Right lobe of liver (tissue), 6 donors: ENCODE data around the gene DSC1. TPM values are rescaled to one million over a fixed set of nuclear protein-coding genes. Genes with fewer than 3 reads are reported as not detected.

ENCODE experiments used
- ATAC-seq, 4 donors: fragments of 200-7000 bp; cut with Tn5 transposase; one replicate each; pipeline ENCODE4 v1.9.1; 2020; ENCODE audit warnings: mild to moderate bottlenecking in 4 of 4, moderate library complexity in 4 of 4
- DNase-seq, 3 donors: peaks; one replicate each; pipeline ENCODE4 v3.0.0-alpha.2; 2020
- H3K27ac ChIP-seq, 3 donors: fragments of 200-600 bp; one replicate each; pipeline ENCODE4 v1.8.0; 2022
- H3K27me3 ChIP-seq, 2 donors: fragments of 200-600 bp; one replicate each; pipeline ENCODE4 v1.8.0; 2022
- H3K36me3 ChIP-seq, 4 donors: fragments of 200-600 bp; sonication (generic) in 1 of 4; one replicate each; pipeline versions ENCODE4 v1.5.1 to v1.8.0; 2017 to 2022; ENCODE audit warnings: control low read depth in 1 of 4
- H3K4me1 ChIP-seq, 4 donors: fragments of 200-600 bp; sonication (generic) in 1 of 4; one replicate each; pipeline versions ENCODE4 v1.5.1 to v1.8.0; 2017 to 2022; ENCODE audit warnings: control low read depth in 1 of 4
- H3K4me3 ChIP-seq, 3 donors: fragments of 200-600 bp; one replicate each; pipeline ENCODE4 v1.8.0; 2022
- H3K9me3 ChIP-seq, 4 donors: fragments of 200-600 bp; sonication (generic) in 1 of 4; one replicate each; pipeline versions ENCODE4 v1.5.1 to v1.8.0; 2017 to 2022; ENCODE audit warnings: control low read depth in 1 of 4
- POLR2A ChIP-seq: fragments of 450-650 bp; IDR thresholded peaks from one replicate; pipeline ENCODE4 v1.6.1; 2017; ENCODE audit warnings: antibody characterized with exemption, mild to moderate bottlenecking
- WGBS: methylation state at CpG from one replicate; pipeline ENCODE4 v1.1.6; 2018; ENCODE audit warnings: low coverage, low lambda C conversion rate; ENCODE audit not compliant: insufficient coverage; ENCODE audit errors: missing lambda C conversion rate; 5-methylcytosine and 5-hydroxymethylcytosine counted together
- intact Hi-C, 2 donors: fragments of 100-400 bp; cut with DNase I; formaldehyde crosslinking; loops; one replicate each; pipeline versions ENCODE4 v1.11.2 to v1.14.1; 2022
- total RNA-seq, 6 experiments: library from RNA; depleted of rRNA in 2 of 6; stranded (reverse); fragments of >200 nt in 2 of 6; fragmentation: NEBNext Ultra II Directional in 3 of 6; extraction: Animal tissue kit (Norgen Biotek cat#: 25700) in 3 of 6; gene quantifications; one replicate each; pipeline versions ENCODE4 v1.1.0 to v1.2.4, GENCODE V29; 2016 to 2023
- TF ChIP-seq, protein P1 (sequence below), 4 donors: fragments of 200-600 bp in 3 of 4; fragments of 450-650 bp in 1 of 4; IDR thresholded peaks; one replicate each; pipeline versions ENCODE4 v1.5.1 to v1.8.0; 2016 to 2022; ENCODE audit warnings: antibody characterized with exemption in 4 of 4, mild to moderate bottlenecking in 2 of 4
- donor health status: DM: no; HTN: yes; CAD: no.
- donor health status: DM: no; HTN: no; CAD: no.
- donor health status: DM: no; HTN: no; CAD: no.
- donor health status: DM: no; HTN: yes; CAD: no.
- donor health status: DM: no; HTN: yes; CAD: no.

DSC1 gene
- total RNA-seq, 6 experiments from 2014 or later = not detected

- TF ChIP-seq, protein P1, sequence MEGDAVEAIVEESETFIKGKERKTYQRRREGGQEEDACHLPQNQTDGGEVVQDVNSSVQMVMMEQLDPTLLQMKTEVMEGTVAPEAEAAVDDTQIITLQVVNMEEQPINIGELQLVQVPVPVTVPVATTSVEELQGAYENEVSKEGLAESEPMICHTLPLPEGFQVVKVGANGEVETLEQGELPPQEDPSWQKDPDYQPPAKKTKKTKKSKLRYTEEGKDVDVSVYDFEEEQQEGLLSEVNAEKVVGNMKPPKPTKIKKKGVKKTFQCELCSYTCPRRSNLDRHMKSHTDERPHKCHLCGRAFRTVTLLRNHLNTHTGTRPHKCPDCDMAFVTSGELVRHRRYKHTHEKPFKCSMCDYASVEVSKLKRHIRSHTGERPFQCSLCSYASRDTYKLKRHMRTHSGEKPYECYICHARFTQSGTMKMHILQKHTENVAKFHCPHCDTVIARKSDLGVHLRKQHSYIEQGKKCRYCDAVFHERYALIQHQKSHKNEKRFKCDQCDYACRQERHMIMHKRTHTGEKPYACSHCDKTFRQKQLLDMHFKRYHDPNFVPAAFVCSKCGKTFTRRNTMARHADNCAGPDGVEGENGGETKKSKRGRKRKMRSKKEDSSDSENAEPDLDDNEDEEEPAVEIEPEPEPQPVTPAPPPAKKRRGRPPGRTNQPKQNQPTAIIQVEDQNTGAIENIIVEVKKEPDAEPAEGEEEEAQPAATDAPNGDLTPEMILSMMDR (IDR thresholded peaks at IDR 0.05) = no peak
- no peak for TF ChIP-seq POLR2A
- Histone ChIP-seq H3K36me3 (no peaks in the 10 kb centered on the region), H3K27me3 (no peaks in the 10 kb centered on the region), H3K4me3 (no peak overlapping the region), H3K4me1 (peaks cover 0 to 4% (median 0%) of the 10 kb centered on the region in 4 donors), H3K9me3 (no peaks in the 10 kb centered on the region), H3K27ac (no peak overlapping the region)
- ATAC-seq (no peak), DNase-seq (no peak)
- intact Hi-C loops = no loop called here
- WGBS = 74% methylated on average over 6 of the region's 6 CpGs
These were observed 44.7 kb upstream of the DSC1 start for GRCh38 chr18:31207391-31207790.

GRCh38 chr18:31206787-31207381 lies 44.2 kb upstream of the DSC1 start:
- peak; percentile 43 to 66 (median 54) for ATAC-seq
- intact Hi-C loops = no loop called here
- 75% methylated on average over 10 of the region's 11 CpGs for WGBS
- DNase-seq = peak in 1 of 3 donors; percentile 25
- Histone ChIP-seq H3K27me3 (no peaks in the 10 kb centered on the region), H3K27ac (no peak overlapping the region), H3K36me3 (no peaks in the 10 kb centered on the region), H3K4me3 (no peak overlapping the region), H3K9me3 (no peaks in the 10 kb centered on the region), H3K4me1 (peaks cover 0 to 4% (median 0%) of the 10 kb centered on the region in 4 donors)
- TF ChIP-seq, protein P1 (IDR thresholded peaks at IDR 0.05) = no peak
- no peak for TF ChIP-seq POLR2A

DNA sequence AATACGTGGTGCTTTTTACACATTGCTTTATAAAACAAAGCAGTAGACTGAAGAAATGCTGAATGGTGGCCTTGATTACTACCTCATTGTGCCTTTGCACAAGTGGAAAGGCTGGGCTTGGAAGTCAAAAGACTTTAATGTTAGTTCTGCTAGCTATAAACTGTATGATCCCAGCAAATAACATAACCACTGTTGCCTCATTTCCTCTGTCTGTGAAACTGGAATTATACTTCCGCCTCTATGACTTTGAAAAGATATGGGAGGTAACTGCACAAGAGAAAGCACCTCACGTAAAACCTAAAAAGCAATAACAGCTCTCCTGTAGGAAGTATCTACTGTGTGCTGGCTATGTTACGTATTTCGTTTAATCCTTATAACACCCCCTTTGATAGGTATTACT lies 43.4 kb upstream of the DSC1 start:
- Histone ChIP-seq H3K36me3 (no peaks in the 10 kb centered on the region), H3K4me1 (peaks cover 0 to 4% (median 0%) of the 10 kb centered on the region in 4 donors), H3K9me3 (no peaks in the 10 kb centered on the region), H3K4me3 (no peak overlapping the region), H3K27ac (no peak overlapping the region), H3K27me3 (no peaks in the 10 kb centered on the region)
- TF ChIP-seq, protein P1 (IDR thresholded peaks at IDR 0.05) = no peak
- TF ChIP-seq POLR2A = no peak
- DNase-seq = no peak
- ATAC-seq = no peak
- intact Hi-C loops = no loop called here
- 78% methylated on average over 5 of the region's 5 CpGs for WGBS

DNA sequence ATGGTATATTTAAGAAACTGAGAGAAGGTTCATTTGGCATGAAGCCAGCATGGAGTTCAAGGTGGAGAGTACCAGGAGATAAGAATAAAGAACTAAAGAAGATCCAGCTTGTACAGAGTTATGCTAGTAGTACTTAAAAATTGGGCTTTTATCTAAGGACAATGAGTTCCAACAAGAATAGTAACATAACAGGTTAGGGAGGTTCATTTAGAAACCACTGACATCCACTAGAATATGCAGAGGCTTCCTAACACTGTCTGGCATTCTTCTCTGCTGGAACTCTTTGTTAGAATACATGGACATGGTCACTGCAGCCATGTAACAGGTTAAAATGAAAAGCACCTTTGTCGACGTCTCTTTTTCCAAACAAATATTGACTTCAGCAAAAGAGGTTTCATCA lies 42.6 kb upstream of the DSC1 start:
- Histone ChIP-seq H3K4me1 (peaks cover 0 to 4% (median 0%) of the 10 kb centered on the region in 4 donors), H3K4me3 (no peak overlapping the region), H3K36me3 (no peaks in the 10 kb centered on the region), H3K27me3 (no peaks in the 10 kb centered on the region), H3K27ac (no peak overlapping the region), H3K9me3 (no peaks in the 10 kb centered on the region)
- no peak for ATAC-seq
- 16% methylated on average over 2 of the region's 2 CpGs for WGBS
- no peak for TF ChIP-seq POLR2A
- TF ChIP-seq, protein P1 (IDR thresholded peaks at IDR 0.05) = no peak
- intact Hi-C loops = no loop called here
- no peak for DNase-seq
